Calu3 (cell line): ENCODE results near the gene ITM2C. TPM values are rescaled to one million over a fixed set of nuclear protein-coding genes. Genes with fewer than 3 reads are reported as not detected.
A peak's percentile ranks its signal among the peaks of the same experiment; 100 is the strongest.

Source experiments
- BruUV-seq: library from RNA; stranded (reverse); fragments of 400-500 nt; replicated peaks from 2 replicates; lab custom pipeline; 2021; lab: Mats Ljungman, UMichigan
- CTCF ChIA-PET: fragments of 300-600 bp; sonication (Branson Sonifier 250); formaldehyde crosslinking; loops from one replicate; lab custom pipeline; 2022; ENCODE audit warnings: antibody characterized with exemption; lab: Charles Lee
- DNase-seq: peaks from one replicate; pipeline ENCODE4 v3.0.0; 2022
- H3K27ac Mint-ChIP-seq: one replicate; pipeline ENCODE4 v1.8.0; 2022; ENCODE audit warnings: mixed read lengths; ENCODE audit not compliant: unreplicated experiment
- H3K27me3 Mint-ChIP-seq: one replicate; pipeline ENCODE4 v1.8.0; 2022; ENCODE audit warnings: mixed read lengths; ENCODE audit not compliant: unreplicated experiment
- H3K36me3 Mint-ChIP-seq: one replicate; pipeline ENCODE4 v1.8.0; 2022; ENCODE audit warnings: mild to moderate bottlenecking, moderate library complexity, mixed read lengths; ENCODE audit not compliant: insufficient read depth, unreplicated experiment
- H3K4me1 Mint-ChIP-seq: one replicate; pipeline ENCODE4 v1.8.0; 2022; ENCODE audit warnings: mild to moderate bottlenecking, low read depth, mixed read lengths; ENCODE audit not compliant: unreplicated experiment
- H3K4me3 Mint-ChIP-seq: one replicate; pipeline ENCODE4 v1.8.0; 2022; ENCODE audit warnings: mild to moderate bottlenecking, low read depth, moderate library complexity, mixed read lengths; ENCODE audit not compliant: unreplicated experiment
- H3K9me3 Mint-ChIP-seq: one replicate; pipeline ENCODE4 v1.8.0; 2022; ENCODE audit warnings: low read depth, mixed read lengths; ENCODE audit not compliant: unreplicated experiment
- CTCF ChIP-seq: fragments of 200-600 bp; IDR thresholded peaks from one replicate; pipeline ENCODE4 v1.8.0; 2022; ENCODE audit warnings: antibody characterized with exemption; ENCODE audit not compliant: unreplicated experiment
- intact Hi-C: fragments of 100-400 bp; cut with micrococcal nuclease; formaldehyde crosslinking; loops from one replicate; pipeline ENCODE4 v1.10.0; 2022; ENCODE audit not compliant: unreplicated experiment
- total RNA-seq: library from RNA; stranded (reverse); gene quantifications from 2 replicates; pipeline ENCODE4 v1.2.3, GENCODE V29; 2022

ITM2C gene
- total RNA-seq, 1 experiment from 2014 or later: 57.1 TPM

DNA sequence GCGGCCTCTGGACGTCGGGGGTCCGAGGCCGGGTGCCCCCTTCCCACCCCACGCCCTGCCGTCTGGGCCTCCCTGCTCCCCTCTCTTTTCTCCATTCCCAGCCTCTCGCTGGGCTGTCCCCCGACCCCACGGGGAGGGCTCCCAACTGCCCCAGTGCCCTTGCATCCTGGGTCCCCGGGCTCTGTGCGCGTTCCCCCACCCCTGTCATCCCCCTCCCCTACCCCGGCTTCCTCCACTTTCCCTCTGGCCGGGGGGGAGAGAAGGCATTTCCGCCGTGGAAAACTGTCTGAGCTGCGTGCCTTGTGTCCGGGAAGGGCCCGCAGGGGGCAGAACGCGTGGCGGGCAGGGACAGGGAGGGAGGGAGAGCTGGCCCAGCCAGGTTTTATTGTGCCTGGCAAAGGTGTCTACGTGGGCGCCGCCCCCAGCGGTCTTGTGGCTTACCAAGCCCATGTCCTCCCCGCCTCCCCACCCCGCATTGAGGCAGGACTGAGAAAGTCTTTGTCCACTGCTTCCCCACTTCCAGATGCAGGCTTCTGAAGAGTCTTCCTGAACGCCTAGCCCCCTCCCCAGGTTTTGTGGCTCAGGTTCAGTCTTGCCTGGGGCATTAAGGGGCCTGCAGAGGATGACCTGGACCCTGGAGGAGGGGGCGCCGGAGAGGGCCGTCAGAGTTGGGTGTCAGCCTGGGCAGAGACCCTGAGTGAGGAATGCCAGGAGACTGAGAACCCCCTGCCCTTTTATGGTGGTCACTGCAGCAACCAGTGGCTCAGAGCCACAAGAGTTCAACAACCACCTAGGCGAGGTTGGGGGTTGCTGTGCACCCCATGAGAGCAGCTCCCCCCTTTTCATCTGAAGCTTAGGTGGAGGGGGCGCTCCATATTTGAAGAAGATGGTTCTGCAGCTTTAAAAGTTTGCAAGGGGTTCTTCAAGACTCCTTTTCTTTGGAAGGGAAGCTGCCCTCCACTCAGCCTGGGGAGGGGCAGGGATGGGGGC, 1.3 kb downstream of the ITM2C start:
- no peak overlapping the region for H3K27ac Mint-ChIP-seq
- CTCF ChIA-PET: interaction anchor here (1.4 kb wide), 1 partner anchor 1475 kb away, joined by 7 read pairs; no protein-coding TSS in a partner anchor

DNA sequence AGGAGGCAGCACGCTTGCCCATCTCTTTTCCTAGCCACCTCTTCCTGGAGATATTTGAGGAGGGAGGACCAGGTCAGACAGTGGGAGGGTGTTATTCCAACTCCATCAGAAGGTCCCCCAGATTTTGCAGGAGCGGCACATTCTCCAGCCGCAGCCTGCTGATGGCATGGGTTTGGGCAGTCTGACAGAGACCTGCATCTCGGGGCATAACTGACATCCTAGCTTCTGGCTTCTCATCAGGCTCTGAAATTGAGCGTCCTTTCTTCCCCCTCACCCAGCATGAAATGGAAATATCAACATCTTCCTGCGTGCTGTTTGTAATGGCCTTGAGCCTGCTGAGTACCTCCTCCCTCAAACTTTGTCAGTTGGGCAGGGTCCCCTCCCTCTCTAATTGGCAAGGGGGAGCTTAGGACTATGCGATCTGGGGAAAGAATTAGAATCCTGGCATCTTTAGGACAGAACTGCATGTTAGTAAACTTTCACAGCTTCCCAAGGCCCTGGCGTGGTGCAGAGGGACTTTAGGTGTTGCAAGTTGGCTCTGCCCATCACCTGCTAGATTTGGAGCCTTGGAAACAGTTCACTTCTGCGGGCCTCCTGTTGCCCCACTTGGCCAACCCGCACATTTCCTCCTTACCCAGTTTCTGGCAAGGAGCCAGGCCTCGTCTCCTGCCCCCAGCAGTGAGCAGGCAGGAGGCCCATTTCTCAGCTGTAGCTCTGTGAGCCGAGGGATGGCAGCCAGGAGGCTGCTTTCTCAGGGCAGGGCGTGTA, 2.2 kb downstream of the ITM2C start:
- intact Hi-C loops: no loop called here
- H3K9me3 Mint-ChIP-seq: no peaks in the 10 kb centered on the region
- no peak overlapping the region for H3K27ac Mint-ChIP-seq
- CTCF ChIA-PET: no interaction called here
- no peak for TF ChIP-seq CTCF
- no TSS peak for BruUV-seq
- peak; percentile 24 for DNase-seq
- H3K4me3 Mint-ChIP-seq: no peak overlapping the region
- H3K36me3 Mint-ChIP-seq: peaks cover 24% of the 10 kb centered on the region
- H3K4me1 Mint-ChIP-seq: peaks cover 11% of the 10 kb centered on the region
- H3K27me3 Mint-ChIP-seq: peaks cover 30% of the 10 kb centered on the region

More for the DNA sequence above, 1.3 kb downstream of the ITM2C start:
- TF ChIP-seq CTCF: no peak
- peak; percentile 35 for DNase-seq
- Mint-ChIP-seq H3K4me1 (peaks cover 19% of the 10 kb centered on the region), H3K4me3 (peak overlapping the region; percentile 87), H3K9me3 (no peaks in the 10 kb centered on the region), H3K36me3 (peaks cover 24% of the 10 kb centered on the region), H3K27me3 (peaks cover 39% of the 10 kb centered on the region)
- intact Hi-C loops: no loop called here
- no TSS peak for BruUV-seq

DNA sequence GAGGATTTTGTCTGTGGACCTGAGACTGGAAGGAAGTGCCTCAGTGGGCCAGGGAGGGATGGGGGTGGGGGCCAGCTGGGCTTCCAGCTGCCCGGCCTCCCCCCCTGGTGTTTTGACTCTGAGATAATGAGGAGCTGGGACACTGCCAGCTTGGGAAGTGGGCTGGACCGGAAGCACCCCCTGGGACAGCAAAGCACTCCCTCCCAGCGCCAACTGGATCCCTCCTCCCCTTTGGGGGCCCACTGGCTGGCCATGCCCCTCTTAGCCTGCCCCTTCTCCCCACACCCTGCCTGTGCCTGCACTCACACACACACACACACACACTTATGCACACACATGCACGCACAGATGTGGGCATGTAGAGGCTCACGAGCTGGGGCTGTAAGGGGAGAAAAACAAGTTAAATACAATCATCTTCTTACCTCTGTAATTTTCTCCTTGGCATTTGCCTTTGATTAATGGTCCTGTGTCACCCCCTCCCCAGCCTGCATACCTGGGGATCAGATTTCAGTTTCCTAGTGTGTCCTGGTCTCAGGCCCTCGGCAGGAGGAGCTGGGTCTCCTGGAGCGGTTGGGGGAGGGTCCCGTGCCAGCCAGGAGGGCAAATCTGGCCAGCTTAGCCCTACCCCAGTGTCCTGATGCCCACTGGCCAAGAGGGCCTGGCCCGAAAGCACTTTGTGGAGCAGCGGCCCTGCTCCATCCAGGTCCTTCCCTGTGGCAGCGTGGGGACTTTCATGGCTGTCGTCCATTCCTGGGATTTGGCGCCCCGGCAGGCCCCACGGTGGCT, 3.6 kb downstream of the ITM2C start:
- no peak overlapping the region for H3K27ac Mint-ChIP-seq
- no peak overlapping the region for H3K4me3 Mint-ChIP-seq
- no peaks in the 10 kb centered on the region for H3K9me3 Mint-ChIP-seq
- DNase-seq: no peak
- no TSS peak for BruUV-seq
- peaks cover 11% of the 10 kb centered on the region for H3K4me1 Mint-ChIP-seq
- no peak for TF ChIP-seq CTCF
- CTCF ChIA-PET: no interaction called here
- H3K36me3 Mint-ChIP-seq: peaks cover 24% of the 10 kb centered on the region
- intact Hi-C loops: no loop called here
- H3K27me3 Mint-ChIP-seq: peaks cover 17% of the 10 kb centered on the region
